GM18526 (cell line): ENCODE results near the gene DIAPH3.

Experiments
- POLR2A ChIP-seq: IDR thresholded peaks from 3 replicates; pipeline ENCODE4 v1.6.1; 2011; ENCODE audit not compliant: insufficient read length; ENCODE audit errors: extremely low read depth

The DIAPH3 gene

DNA sequence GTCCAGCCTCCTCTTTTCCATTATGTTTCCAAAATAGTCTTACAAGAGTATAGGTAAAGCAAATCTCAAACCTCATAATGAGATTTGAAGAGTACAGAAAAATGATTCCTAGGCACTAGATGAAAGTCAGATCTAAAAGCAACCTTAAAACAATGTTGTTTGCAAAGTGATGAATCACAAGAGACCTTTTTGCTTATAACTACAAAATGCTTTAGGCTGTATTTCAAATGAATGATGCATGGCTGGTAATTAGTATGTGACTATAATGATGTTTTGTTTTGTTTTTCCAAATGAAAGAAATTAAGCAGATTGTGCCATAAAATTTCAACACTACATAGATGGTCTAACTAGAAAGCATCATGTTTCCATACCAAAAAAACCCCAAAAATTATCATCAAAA, 272.7 kb downstream of the DIAPH3 start:
- no peak for TF ChIP-seq POLR2A

DNA sequence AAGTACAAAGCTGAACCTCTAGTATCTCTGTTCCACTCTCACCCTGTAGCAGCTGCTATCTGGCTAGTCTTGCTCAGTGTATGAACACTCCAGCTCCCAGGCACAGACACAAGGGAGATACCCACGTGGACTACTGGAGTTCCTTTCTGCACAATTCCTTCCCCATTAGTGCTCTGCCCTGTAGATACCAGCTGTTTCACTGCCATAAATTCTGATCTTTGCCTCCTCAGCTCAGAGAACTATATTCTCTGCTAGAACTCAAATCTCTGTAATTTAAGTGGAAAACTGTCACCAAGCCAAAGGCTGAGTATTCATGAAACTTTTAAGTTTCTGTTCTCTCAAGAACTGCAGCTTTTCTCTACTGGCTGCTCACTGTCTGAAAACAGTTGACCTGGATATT, 273.7 kb downstream of the DIAPH3 start:
- no peak for TF ChIP-seq POLR2A

DNA sequence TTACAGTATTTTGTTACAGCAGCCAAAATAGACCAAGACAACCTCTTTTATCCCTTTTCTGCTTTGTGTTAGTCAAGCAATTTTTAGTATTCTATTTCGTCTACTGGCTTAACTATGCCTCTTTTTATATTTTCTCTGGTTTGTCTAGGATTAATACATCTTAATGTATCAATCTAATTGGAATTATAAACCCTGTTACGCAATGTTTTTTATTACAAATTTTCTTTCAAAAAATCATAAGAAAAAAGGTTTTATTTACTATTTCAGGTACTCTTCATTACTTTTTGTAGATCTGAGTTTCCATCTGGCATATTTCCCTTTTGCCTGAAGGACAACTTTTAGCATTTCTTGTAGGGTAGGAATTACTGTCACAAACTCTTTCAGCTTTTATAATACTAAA, 275.3 kb downstream of the DIAPH3 start:
- TF ChIP-seq POLR2A, result no peak

GRCh38 chr13:59885076-59885475, 278.7 kb downstream of the DIAPH3 start:
- TF ChIP-seq POLR2A, result no peak

DNA sequence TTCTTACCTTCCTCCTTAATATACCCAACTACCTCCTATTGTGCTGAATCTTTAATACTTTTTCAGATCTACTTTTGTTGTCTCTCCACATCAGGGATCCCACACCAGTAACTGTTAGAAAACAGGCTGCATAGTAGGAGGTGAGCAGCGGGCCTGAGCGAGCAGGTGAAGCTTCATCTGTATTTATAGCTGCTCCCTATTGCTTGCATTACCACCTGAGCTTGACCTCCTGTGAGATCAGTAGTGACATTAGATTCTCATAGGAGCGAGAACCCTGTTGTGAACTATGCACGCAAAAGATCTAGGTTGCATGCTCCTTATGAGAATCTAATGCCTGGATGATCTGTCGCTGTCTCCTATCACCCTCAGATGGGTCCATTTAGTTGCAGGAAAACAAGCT, 279.8 kb downstream of the DIAPH3 start:
- no peak for TF ChIP-seq POLR2A

DNA sequence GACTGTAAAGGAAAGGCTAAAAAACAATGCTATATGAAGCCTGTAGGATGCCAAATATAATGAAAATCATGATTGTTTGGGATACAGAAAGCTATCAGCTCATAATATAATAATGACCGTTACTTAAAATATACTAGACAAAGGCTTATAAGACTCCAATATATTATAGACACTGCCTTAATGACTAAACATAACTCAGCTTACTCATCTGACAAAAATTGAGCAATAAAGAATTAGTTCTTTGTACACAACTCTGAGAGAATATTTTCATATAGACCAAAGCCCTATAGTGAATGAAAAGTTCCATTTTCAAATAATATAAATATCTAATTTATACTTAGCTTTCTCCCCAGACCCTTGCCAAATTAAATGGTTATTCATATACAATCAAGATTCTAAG, 283.3 kb downstream of the DIAPH3 start:
- no peak for TF ChIP-seq POLR2A

DNA sequence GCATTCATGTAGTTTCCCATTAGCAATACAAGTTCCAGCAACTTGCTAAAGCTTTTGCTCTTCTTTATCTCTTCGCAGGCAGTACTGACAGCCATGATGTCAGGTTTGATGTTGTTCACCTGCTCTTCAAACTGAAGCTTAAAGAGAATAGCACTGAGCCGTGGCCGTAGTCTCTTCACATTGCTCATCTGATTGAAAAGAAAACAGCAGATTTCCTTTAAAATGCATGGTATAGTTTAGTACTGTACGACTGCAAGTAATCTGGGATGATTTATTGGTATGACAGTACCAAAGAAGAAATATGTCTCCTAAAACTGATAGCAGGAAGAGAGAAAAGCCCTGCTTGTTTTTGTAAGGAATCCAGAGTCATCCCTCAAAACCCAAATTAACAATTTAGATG, 284.4 kb downstream of the DIAPH3 start:
- no peak for TF ChIP-seq POLR2A

DNA sequence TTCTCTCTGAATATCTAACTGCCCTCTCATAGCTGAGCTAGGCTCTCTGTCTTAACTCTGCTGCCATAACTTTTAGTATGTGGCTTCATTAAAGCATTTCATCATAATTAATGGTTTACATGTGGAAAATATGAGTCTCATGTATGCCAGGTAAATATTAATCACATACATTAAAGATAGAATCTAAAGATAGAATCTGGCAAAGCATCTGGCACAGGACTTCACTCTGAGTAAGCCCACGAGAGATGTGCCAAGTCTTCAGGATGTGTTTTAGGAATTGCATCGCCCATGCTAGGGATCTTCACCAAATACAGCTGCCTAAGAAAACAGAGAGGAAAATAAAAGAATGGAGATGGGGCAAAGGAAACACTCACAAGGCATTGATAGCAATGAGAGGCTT, 285.8 kb downstream of the DIAPH3 start:
- no peak for TF ChIP-seq POLR2A

GRCh38 chr13:59874973-59875372, 288.8 kb downstream of the DIAPH3 start:
- TF ChIP-seq POLR2A, result no peak

DNA sequence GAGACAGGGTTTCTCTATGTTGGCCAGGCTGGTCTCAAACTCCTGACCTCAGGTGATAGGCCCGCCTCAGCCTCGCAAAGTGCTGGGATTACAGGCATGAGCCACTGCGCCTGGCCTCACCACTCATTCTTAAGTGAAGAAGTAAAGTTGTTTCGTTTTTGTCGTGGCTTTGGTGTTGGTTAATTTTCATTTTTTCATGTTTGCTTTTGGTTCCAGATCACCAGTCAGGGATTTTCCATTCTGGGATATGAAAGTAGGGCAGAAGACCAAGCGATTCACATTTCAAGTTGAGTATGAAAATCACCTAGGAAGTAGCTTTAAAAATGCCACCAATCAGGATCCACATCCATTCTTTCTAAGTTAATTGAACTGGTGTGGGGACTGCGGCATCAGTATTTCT, 289.9 kb downstream of the DIAPH3 start:
- no peak for TF ChIP-seq POLR2A

GRCh38 chr13:59873309-59873708, 290.4 kb downstream of the DIAPH3 start:
- no peak for TF ChIP-seq POLR2A

DNA sequence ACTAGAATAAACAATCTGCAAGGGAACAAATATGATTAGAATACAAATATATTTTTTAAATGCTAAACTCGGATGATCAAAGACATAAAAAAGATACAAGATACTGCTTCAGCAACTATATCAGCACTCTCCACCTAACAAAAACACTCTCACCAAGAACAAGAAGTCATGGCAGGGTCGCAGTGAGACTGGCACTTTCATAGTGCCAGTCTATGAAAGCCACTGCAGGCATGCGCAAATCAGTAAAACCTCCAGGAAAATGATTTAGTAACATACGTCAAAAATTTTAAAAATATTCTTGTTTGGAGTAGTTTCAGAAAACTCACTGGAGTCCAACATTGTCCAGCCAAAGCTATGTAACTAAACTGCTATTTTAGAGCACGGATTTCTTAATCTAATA, 295.9 kb downstream of the DIAPH3 start:
- no peak for TF ChIP-seq POLR2A

DNA sequence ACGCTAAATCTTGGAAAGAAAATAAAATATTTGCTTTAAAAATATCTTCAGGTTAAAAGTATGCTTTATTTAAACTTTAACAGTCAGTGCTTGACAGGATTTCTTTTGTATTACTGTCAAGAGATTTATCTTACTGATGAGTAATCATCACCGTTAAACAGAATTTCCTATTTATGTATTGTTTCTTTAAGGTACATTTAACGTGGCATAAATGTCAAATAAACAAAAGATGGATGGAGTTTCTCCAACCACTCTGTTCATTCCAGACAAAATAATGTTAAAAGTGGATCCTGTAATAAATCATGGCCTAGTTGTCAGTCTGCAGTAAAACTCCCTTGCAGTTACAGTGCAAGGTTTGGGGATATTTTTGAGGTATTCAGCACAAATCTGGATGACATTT, 298.3 kb downstream of the DIAPH3 start:
- no peak for TF ChIP-seq POLR2A

DNA sequence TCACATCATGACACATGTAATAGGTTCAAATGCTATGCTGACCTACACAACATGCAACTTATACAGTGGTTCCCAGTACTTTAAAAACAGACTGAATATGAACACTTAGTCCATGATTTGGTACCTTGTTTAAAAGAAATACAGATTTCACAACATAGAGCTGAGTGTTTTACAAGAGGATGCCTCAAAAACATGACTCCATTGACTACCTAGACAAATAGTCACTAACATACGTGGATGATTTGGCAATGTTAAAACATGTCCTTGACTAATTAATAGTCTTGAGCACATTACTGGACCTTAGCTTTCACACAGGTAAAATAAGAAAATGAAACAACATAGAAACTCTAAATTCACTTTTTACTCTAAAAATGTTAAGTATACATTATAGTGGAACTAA, 300.1 kb downstream of the DIAPH3 start:
- TF ChIP-seq POLR2A, result no peak

DNA sequence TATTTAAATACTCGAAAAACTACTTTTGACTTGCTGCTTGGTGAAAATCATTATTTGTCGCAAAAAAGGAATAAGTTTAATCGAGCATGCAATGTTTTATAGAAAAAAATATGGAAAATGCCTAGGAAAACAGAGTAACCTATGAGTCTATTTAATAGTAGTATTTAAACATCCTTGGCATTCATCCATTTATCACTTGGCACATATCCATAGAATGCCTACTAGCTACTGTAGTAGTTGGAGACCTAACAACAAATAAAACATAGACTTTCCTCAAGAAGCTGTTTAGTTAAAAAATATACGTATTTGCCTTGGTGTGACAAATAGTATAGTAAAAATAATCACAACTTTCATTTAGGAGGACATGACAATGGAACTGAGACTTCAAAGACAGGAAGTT, 302.1 kb downstream of the DIAPH3 start:
- no peak for TF ChIP-seq POLR2A

GRCh38 chr13:59856281-59856810, 307.4 kb downstream of the DIAPH3 start:
- no peak for TF ChIP-seq POLR2A

- TF ChIP-seq POLR2A, result no peak
Observed at GRCh38 chr13:59846845-59847620, 316.7 kb downstream of the DIAPH3 start.
